ENCODE measurements around the gene CSMD2. TPM values are rescaled to one million over a fixed set of nuclear protein-coding genes. Genes with fewer than 3 reads are reported as not detected.

The CSMD2 gene
- total RNA-seq, 1 donor from 2014 or later, result 0.27 TPM

GRCh38 chr1:33906156-33906555 is 258.9 kb downstream of the CSMD2 start:
- H3K4me1 Mint-ChIP-seq (ENCODE audit: low read depth, unreplicated experiment), result no peaks in the 10 kb centered on the region
- no peak for TF ChIP-seq CTCF (IDR thresholded peaks at IDR 0.05; ENCODE audit: partially characterized antibody, unreplicated experiment)
- DNase-seq, result no peak
- no peak overlapping the region for H3K4me3 Mint-ChIP-seq (ENCODE audit: unreplicated experiment)
- H3K27me3 Mint-ChIP-seq (ENCODE audit: unreplicated experiment), result no peaks in the 10 kb centered on the region
- no peak overlapping the region for H3K27ac Mint-ChIP-seq (ENCODE audit: unreplicated experiment)
- peaks cover 4% of the 10 kb centered on the region for H3K9me3 Mint-ChIP-seq (ENCODE audit: unreplicated experiment)
- no peaks in the 10 kb centered on the region for H3K36me3 Mint-ChIP-seq (ENCODE audit: unreplicated experiment)

- no peak for DNase-seq
- TF ChIP-seq CTCF (IDR thresholded peaks at IDR 0.05; ENCODE audit: partially characterized antibody, unreplicated experiment), result no peak
Measured at GRCh38 chr1:33905241-33905640, 259.8 kb downstream of the CSMD2 start.

GRCh38 chr1:33903210-33903589 is 261.8 kb downstream of the CSMD2 start:
- Mint-ChIP-seq H3K9me3 (ENCODE audit: unreplicated experiment) (peaks cover 4% of the 10 kb centered on the region), H3K4me1 (ENCODE audit: low read depth, unreplicated experiment) (no peaks in the 10 kb centered on the region), H3K27me3 (ENCODE audit: unreplicated experiment) (no peaks in the 10 kb centered on the region), H3K27ac (ENCODE audit: unreplicated experiment) (peak overlapping the region; percentile 41), H3K36me3 (ENCODE audit: unreplicated experiment) (no peaks in the 10 kb centered on the region), H3K4me3 (ENCODE audit: unreplicated experiment) (no peak overlapping the region)
- DNase-seq, result no peak
- TF ChIP-seq CTCF (IDR thresholded peaks at IDR 0.05; ENCODE audit: partially characterized antibody, unreplicated experiment), result no peak

More at GRCh38 chr1:33905241-33905640, 259.8 kb downstream of the CSMD2 start:
- Mint-ChIP-seq H3K27ac (ENCODE audit: unreplicated experiment) (no peak overlapping the region), H3K27me3 (ENCODE audit: unreplicated experiment) (no peaks in the 10 kb centered on the region), H3K9me3 (ENCODE audit: unreplicated experiment) (peaks cover 4% of the 10 kb centered on the region), H3K4me1 (ENCODE audit: low read depth, unreplicated experiment) (no peaks in the 10 kb centered on the region), H3K4me3 (ENCODE audit: unreplicated experiment) (no peak overlapping the region), H3K36me3 (ENCODE audit: unreplicated experiment) (no peaks in the 10 kb centered on the region)

GRCh38 chr1:33902486-33903209 is 262.4 kb downstream of the CSMD2 start:
- Mint-ChIP-seq H3K36me3 (ENCODE audit: unreplicated experiment) (no peaks in the 10 kb centered on the region), H3K9me3 (ENCODE audit: unreplicated experiment) (peaks cover 4% of the 10 kb centered on the region), H3K4me1 (ENCODE audit: low read depth, unreplicated experiment) (no peaks in the 10 kb centered on the region), H3K4me3 (ENCODE audit: unreplicated experiment) (no peak overlapping the region), H3K27ac (ENCODE audit: unreplicated experiment) (no peak overlapping the region), H3K27me3 (ENCODE audit: unreplicated experiment) (no peaks in the 10 kb centered on the region)
- no peak for TF ChIP-seq CTCF (IDR thresholded peaks at IDR 0.05; ENCODE audit: partially characterized antibody, unreplicated experiment)
- no peak for DNase-seq

DNA sequence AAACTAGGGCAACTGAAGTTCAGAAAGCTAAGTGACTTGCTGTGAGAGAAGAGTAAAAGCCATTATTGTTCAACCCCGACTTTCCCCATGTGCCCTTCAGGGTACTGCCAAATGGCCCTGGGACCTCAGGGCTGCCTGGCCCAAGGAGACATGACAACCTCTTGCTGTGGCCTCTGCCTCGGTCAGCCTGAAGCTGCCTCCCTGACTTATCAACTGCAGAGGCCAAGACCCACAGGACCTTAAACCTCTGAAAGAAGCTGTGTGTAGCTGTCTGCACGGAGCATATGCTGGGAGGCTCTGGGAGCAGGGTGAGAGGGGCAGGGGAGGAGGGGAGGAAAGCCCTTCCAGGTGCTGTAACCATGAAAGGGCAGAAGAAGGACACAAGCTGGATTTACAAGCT is 265.3 kb downstream of the CSMD2 start:
- TF ChIP-seq CTCF (IDR thresholded peaks at IDR 0.05; ENCODE audit: partially characterized antibody, unreplicated experiment), result no peak
- no peaks in the 10 kb centered on the region for H3K36me3 Mint-ChIP-seq (ENCODE audit: unreplicated experiment)

More for the DNA sequence above, 265.3 kb downstream of the CSMD2 start:
- no peaks in the 10 kb centered on the region for H3K27me3 Mint-ChIP-seq (ENCODE audit: unreplicated experiment)
- DNase-seq, result no peak
- no peak overlapping the region for H3K4me3 Mint-ChIP-seq (ENCODE audit: unreplicated experiment)
- H3K27ac Mint-ChIP-seq (ENCODE audit: unreplicated experiment), result no peak overlapping the region
- H3K9me3 Mint-ChIP-seq (ENCODE audit: unreplicated experiment), result no peaks in the 10 kb centered on the region
- no peaks in the 10 kb centered on the region for H3K4me1 Mint-ChIP-seq (ENCODE audit: low read depth, unreplicated experiment)

All from glutamatergic neuron (in vitro differentiated cells).